ENCODE data around the gene PDCD7.
"Not testable (repeated sequence)": the region's sequence is repeated elsewhere in the genome, so short reads cannot be mapped to it uniquely, and the experiment has no call there.

Gene PDCD7

DNA sequence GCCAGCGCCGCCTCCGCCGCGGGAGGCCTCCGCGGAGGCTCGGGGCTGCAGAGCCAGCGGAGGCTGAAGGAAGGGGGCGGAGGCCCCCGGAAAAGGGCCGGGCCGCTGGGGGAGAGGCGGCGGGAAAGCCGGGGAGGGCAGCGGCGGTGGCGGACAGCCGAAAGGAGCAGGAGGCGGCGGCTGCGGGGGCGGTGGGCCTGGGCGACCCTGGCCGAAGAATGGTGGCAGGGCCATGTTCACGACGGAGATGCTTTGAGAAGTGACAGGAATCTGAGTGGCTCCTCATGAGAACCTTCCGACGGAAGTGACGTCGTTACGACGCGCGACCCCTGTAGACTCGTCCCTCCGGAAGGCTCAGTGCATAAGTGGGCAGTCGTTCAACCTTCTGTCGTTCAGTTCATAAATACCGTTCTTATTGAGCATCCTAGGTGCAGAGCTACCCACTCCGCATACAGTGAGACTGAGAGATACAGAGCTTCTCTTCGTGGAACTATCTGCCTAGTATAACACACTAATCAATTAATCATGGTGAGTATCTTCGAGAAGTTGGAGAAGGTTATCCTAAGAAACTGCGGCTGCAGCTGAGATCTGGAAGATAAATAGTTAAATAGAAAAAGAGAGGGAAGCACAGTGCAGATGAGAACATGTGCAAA, at the start of gene PDCD7:
Gene PDCD7, minus strand, starts transcription at position 261 of the 653 bp plus-strand sequence. Its CDS starts 27 bp downstream, at position 234.
- DNase-seq (ENCODE audit: extremely low read depth in 1 of 2, low read depth in 1 of 2) = peak; percentile 55 to 71

GRCh38 chr15:65182538-65182937, 48.9 kb upstream of the PDCD7 start:
- DNase-seq (ENCODE audit: extremely low read depth in 1 of 2, low read depth in 1 of 2) = no peak

GRCh38 chr15:65181582-65182353, 48.2 kb upstream of the PDCD7 start:
- not testable (repeated sequence) for DNase-seq (ENCODE audit: extremely low read depth in 1 of 2, low read depth in 1 of 2)

DNA sequence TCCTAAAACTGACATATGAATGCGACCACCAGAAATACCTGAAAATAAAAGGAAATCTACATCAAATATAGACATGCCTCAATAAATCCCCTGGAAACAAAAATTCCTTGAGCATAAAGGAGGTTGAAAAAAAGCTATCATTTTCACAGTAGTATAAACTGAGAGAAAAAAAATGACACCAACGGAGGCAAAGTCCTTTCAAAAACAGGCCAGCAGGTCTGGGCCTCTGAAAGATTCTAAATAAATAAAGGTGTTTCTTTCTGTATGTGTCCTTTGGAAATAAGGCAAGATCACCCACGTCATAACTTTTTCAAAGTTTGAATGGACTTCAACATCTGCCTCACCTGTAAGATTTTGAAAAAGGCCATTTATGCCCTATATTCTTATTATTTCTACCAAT, 46.6 kb upstream of the PDCD7 start:
- DNase-seq (ENCODE audit: extremely low read depth in 1 of 2, low read depth in 1 of 2) = no peak

GRCh38 chr15:65177901-65178300, 44.3 kb upstream of the PDCD7 start:
- no peak for DNase-seq (ENCODE audit: extremely low read depth in 1 of 2, low read depth in 1 of 2)

DNA sequence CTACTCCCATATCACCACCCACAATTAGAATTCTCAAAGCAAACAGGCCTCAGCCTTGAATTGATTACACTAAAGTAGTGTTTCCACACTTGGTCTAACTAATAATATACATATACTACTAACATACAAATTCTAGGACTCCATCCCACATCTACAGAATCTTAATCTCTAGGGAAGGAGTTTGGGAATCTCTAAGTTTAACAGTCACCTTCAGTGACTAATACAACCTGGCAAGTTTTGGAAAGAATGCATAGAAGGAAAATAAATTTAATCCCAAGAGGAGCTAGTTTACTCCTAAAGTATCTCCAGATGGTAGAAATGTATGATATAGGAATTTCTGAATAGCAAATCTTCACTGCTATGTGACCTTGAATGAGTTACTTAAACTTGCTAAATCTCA, 42.4 kb upstream of the PDCD7 start:
- no peak for DNase-seq (ENCODE audit: extremely low read depth in 1 of 2, low read depth in 1 of 2)

DNA sequence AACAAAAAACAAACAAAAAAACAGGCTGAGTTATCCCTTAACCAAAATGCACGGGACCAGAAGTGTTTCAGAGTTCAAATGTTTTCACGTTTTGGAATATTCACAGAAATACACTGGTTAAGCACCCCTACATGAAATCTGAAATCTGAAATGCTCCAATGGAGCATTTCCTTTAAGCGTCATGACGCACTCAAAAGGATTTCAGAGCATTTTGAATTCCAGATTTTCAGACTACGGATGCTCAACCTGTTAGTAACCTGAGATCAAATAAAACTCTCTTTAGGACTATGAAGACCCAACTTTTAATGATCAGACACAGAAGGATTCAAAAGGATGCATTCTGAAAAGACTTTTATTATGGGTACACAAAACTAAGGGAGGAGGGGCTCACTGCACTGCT, 41.9 kb upstream of the PDCD7 start:
- no peak for DNase-seq (ENCODE audit: extremely low read depth in 1 of 2, low read depth in 1 of 2)

GRCh38 chr15:65174509-65174908, 40.9 kb upstream of the PDCD7 start:
- no peak for DNase-seq (ENCODE audit: extremely low read depth in 1 of 2, low read depth in 1 of 2)

- DNase-seq (ENCODE audit: extremely low read depth in 1 of 2, low read depth in 1 of 2) = no peak
Measured at GRCh38 chr15:65172531-65172930, 38.9 kb upstream of the PDCD7 start.

GRCh38 chr15:65171428-65171827, 37.8 kb upstream of the PDCD7 start:
- no peak for DNase-seq (ENCODE audit: extremely low read depth in 1 of 2, low read depth in 1 of 2)

DNA sequence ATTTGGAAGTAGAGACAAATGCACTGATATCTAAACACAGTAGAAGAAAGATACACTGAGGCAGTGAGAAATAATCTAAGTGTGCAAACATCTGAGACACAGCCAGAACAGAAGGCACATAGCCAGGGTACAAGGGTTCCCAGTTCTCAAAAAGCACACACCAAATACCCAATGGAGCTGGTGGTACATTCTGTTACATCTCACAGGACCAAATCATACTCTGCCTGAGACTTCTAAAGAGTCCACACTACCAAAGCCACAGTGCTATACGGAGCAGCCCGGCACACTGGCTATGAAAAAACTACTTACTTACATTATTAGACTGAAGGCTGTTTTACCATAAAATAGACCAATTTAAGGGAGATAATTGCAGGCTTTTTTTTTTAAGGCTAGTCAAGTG, 32.3 kb upstream of the PDCD7 start:
- no peak for DNase-seq (ENCODE audit: extremely low read depth in 1 of 2, low read depth in 1 of 2)

DNA sequence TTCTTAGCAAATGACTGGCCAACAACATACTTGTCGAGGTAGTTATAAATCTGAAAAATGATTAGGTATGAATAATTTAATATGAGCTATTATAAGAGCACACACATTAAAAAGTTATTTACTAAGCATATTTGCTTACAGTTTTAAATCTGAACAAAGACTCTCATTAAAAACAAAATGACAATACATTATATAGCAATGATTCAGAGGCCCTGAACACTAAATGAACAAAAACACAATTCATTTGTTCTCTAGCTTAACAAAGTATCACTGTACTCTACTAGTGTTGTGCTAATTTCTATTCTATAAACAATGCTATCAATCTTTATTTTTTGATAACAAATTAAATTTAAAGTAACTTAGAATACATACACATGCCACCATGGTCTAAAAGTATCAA, 30.5 kb upstream of the PDCD7 start:
- DNase-seq (ENCODE audit: extremely low read depth in 1 of 2, low read depth in 1 of 2) = no peak

- DNase-seq (ENCODE audit: extremely low read depth in 1 of 2, low read depth in 1 of 2) = no peak
Measured at GRCh38 chr15:65163041-65163440, 29.4 kb upstream of the PDCD7 start.

- no peak for DNase-seq (ENCODE audit: extremely low read depth in 1 of 2, low read depth in 1 of 2)
Measured at GRCh38 chr15:65156692-65157091, 23.1 kb upstream of the PDCD7 start.

DNA sequence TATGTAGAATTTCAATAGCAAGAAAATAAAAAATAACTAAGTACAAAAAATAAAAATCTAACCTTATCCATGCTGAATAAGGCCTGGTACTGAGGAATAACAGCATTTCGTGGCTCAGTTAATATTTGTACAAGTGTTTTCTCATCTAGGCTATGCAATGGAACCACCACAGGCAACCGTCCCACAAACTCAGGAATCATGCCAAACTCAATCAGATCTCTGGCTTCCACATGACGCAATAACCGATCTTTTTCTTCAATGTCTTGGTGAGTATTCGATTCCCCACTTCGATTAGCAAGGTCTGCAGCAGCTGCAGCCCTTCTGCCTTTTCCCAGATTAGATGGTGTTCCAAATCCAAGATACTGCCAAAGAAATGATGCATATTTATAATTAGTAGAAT, 21.1 kb upstream of the PDCD7 start:
- no peak for DNase-seq (ENCODE audit: extremely low read depth in 1 of 2, low read depth in 1 of 2)

DNA sequence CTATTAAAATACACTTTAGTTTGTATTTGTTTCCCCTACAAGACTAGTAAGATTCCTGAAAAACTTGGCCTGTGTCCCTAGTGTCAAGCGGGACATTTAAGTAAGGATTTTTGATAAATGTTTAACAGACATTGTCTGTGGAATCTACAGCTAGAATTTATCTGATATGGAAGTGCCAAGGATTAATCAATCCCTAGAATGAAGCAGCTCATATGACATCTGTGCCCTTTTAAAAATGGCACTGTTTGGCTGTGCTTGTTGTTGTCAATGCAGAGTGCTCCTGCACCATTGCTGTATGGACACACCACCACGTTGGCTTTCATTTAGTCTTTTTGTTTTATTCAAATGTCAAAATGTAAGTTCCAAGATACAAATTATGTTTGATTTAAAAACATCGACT, 14.3 kb upstream of the PDCD7 start:
- no peak for DNase-seq (ENCODE audit: extremely low read depth in 1 of 2, low read depth in 1 of 2)

DNA sequence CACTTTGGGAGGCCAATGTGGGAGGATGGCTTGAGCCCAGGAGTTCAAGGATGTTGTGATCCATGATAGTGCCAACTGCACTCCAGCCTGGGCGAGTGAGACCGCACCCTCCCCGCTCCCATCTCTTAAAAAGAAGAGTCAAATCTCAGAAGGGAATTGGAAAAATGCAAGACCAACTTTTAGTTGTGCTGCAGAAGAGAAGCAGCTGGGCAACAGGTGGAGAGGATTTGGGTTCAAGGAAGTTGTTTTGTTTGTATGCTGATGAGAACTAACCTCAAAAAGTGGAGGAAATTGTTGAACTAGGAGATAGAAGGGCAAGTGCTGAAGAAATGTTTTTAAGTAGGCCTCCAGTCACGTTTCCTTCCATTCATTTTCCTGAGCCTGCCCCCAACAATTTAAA, 12.8 kb upstream of the PDCD7 start:
- DNase-seq (ENCODE audit: extremely low read depth in 1 of 2, low read depth in 1 of 2) = no peak

DNA sequence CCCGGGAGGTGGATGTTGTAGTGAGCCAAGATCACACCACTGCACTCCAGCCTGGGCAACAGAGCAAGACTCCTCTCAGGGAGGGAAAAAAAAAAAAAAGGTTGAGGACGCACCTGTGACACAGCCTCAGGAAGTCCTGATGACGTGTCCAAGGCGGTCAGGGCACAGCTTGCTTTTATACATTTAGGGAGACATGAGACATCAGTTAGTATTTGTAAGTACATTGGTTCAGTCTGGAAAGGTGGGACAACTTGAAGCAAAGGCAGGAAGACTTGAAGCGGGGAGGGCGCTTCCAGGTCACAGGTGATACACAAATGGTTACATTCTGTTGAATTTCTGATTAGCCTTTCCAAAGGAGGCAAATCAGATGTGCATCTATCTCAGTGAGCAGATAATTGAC, 5.0 kb upstream of the PDCD7 start:
- DNase-seq (ENCODE audit: extremely low read depth in 1 of 2, low read depth in 1 of 2) = not testable (repeated sequence)

GRCh38 chr15:65137893-65138292, 4.3 kb upstream of the PDCD7 start:
- not testable (repeated sequence) for DNase-seq (ENCODE audit: extremely low read depth in 1 of 2, low read depth in 1 of 2)

DNA sequence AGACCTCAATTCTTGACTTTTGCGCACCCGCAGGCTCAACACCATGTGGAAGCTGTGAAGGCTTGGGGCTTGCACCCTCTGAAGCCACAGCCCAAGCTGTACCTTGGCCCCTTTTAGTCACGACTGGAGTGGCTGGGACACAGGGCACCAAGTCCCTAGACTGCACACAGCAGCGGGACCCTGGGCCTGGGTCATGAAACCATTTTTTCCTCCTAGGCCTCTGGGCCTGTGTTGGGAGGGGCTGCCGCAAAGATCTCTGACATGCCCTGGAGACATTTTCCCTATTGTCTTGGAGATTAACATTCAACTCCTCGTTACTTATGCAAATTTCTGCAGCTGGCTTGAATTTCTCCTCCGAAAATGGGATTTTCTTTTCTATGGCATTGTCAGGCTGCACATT, 3.5 kb upstream of the PDCD7 start:
- DNase-seq (ENCODE audit: extremely low read depth in 1 of 2, low read depth in 1 of 2) = not testable (repeated sequence)

DNA sequence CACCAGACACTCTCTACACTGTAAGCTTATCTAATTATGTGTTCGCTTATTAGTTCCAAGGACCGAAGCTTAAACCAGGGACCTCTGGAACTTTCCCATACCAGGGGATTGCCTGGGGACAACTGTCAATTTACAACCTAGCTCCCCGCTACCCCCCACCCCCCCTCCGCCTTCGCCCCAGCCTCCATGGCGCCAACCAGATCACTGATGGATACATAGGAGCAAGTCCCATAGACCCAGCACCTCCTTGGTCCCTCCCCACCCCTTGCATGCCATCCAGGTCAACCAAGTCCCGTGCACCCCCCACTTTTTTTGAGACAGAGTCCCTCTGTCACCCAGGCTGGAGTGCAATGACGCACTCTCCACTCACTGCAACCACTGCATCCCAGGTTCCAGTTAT, 930 bp upstream of the PDCD7 start:
- DNase-seq (ENCODE audit: extremely low read depth in 1 of 2, low read depth in 1 of 2) = no peak

DNA sequence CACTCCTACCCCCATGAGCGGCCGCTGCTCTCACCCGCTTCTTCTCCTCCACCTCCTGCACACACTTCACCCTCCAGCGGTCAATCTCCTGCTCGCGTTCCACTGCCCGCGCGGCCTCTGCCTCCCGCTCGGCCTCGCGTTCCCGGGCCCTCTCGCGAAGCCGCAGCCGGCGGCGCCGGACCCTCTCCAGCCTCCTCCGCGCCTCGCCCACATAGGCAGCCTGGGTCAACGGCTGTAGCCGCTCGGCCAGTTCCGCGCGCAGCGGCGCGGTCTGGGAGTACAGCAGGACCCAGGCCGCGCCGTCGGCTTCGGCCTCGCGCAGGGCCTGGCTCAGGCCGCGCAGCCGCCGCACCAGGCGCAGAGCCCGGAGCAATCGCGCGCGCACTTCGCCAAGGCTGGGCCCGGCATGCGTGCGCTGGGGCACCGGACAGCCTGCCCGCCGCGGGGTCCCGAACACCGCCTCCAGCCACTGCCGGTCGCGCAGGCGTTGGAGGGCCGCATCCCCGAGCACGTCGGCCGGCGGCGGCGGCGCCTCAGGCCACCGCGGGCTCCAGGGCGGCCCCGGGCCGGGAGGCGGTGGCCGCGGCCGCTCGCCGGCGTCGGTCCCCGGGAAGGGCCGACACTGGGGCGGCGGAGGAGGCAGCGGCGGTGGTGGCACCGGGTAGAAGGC, 595 bp downstream of the PDCD7 start:
- DNase-seq (ENCODE audit: extremely low read depth in 1 of 2, low read depth in 1 of 2) = peak in 1 of 2 donors; percentile 0
